IPS-15b (cell line): ENCODE data around the gene NFIX.
A peak's percentile ranks its signal among the peaks of the same experiment; 100 is the strongest.
"Not testable (repeated sequence)": the region's sequence is repeated elsewhere in the genome, so short reads cannot be mapped to it uniquely, and the experiment has no call there.

Source experiments
- H3K27me3 ChIP-seq: one replicate; pipeline ENCODE4 v1.6.1; 2013; ENCODE audit warnings: low read length; ENCODE audit not compliant: control insufficient read depth, insufficient read depth
- H3K36me3 ChIP-seq: one replicate; pipeline ENCODE4 v1.6.1; 2013; ENCODE audit warnings: low read length; ENCODE audit not compliant: control insufficient read depth, insufficient read depth
- H3K4me1 ChIP-seq: one replicate; pipeline ENCODE4 v1.6.1; 2013; ENCODE audit warnings: mild to moderate bottlenecking, low read length; ENCODE audit not compliant: control insufficient read depth, insufficient read depth
- H3K4me3 ChIP-seq: one replicate; pipeline ENCODE4 v1.5.1; 2013; ENCODE audit warnings: low read depth, low read length
- H3K9ac ChIP-seq: one replicate; pipeline ENCODE4 v1.6.1; 2013; ENCODE audit warnings: low read depth, mild to moderate bottlenecking, low read length
- H3K9me3 ChIP-seq: one replicate; pipeline ENCODE4 v1.6.1; 2013; ENCODE audit warnings: mild to moderate bottlenecking, low read length; ENCODE audit not compliant: control insufficient read depth, insufficient read depth

NFIX gene

DNA sequence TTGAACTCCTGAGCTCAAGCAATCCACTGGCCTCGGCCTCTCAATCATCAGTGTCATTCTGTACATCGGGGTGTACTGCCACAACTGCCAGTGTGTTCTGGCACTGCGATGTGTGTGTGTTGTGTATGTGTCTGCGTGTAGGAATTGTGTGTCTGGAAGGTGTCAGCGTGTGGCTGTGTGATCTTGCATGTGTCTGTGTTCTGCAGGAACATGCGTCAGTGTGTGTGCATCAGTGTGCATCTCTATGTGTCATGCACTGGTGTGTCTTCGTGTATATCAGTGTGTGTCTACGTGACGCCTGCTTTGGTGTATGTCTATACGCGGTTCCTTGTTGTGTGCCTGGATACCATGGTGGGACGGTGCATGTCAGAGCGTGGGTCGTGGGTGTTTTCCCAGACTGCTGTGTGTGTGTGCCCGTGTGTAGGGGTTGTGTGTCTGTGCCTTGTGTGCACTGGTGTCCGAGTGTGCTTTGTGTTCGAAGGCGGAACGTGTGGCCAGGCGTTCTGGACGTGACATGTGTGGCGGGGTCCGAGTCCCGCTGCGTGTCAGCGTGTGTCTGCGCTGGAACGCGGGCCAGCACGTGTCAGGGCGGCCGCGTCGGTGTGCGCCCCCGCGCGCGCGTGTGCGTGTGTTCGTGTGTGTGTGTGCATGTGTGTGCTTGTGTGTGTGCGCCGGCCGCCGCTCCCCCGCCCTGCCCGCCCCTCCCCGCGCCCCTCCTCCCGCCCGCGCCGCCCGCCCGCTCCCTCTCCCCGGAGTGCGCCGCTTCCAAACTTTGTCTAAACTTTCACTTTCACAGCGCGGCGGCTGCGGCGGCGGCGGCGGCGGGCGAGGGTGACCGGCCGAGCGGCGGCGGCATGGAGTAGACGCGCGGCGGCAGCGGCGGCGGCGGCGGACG, at the start of gene NFIX:
Gene NFIX, plus strand, starts transcription at position 775 of the 895 bp plus-strand sequence. CDS start 363 bp downstream, outside the sequence.
- Histone ChIP-seq H3K4me3 (peak within 1 kb of the TSS; percentile 50), H3K4me1 (no peaks in the 10 kb centered on the region), H3K27me3 (peaks cover 83% of the 10 kb centered on the region), H3K9ac (no peak within 1 kb of the TSS), H3K9me3 (no peaks in the 10 kb centered on the region), H3K36me3 (no peaks in the 10 kb centered on the region)

DNA sequence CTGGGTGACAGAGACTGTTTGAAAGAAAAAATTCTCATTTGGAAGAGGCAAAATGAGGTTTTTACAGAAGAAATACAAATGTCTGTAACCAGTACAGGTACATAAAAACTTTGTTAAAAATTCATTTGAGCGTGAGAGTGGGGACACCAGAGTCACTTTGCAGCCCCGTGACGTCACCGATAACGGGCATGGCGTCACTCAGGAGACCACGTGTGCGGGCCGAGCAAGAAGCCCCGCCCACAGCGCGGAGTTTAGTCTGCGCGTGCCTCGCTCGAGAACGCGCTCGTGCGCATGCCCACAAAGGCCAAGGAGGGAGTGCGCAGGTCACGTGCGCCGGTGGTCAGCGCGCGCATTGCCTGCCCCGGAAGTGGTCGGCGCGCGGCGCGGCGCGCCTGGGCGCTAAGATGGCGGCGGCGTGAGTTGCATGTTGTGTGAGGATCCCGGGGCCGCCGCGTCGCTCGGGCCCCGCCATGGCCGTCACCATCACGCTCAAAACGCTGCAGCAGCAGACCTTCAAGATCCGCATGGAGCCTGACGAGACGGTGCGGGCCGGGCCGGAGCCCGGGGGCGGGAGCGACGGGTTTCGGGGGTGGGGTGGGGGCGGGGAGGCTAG, 49.7 kb upstream of the NFIX start, which contains the start of gene RAD23A:
Gene RAD23A, plus strand, starts transcription at position 384 of the 613 bp plus-strand sequence. Its CDS starts 87 bp downstream, at position 471.
- peak within 1 kb of the TSS; percentile 91 for H3K4me3 ChIP-seq
- H3K4me1 ChIP-seq: no peaks in the 10 kb centered on the region
- peak within 1 kb of the TSS; percentile 91 for H3K9ac ChIP-seq
- no peaks in the 10 kb centered on the region for H3K9me3 ChIP-seq
- H3K27me3 ChIP-seq: no peaks in the 10 kb centered on the region
- H3K36me3 ChIP-seq: peaks cover 63% of the 10 kb centered on the region

DNA sequence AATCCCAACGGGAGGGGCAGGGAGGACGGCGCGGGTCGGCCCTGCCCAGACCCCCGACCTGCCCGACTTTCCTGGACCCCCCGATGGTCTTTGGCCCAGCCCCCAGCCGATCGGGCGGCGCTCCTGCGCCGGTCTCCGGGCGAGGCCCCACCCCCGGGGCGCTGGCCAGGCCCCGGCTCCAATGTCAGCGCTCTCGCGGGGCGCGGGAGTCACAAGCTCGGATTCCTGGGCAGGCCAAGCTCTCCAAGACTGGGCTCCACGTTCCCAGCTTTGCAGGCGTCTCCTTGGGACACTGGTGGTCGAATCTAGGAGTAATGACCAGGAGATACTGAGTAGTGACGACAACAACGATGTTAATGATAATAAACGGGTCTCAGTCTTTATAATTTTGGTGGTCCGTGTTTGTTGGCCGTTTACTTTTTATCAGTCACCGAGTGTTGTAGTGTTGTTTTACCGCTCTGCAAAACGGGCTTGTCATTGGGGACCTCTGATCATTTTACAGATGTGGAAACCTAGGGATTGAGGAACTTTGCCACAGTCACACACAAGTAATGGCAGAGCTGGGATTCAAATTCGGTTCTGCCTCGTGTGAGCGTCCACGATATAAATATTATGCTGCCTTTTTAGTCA, 49.1 kb upstream of the NFIX start:
- H3K9ac ChIP-seq: peak overlapping the region; percentile 91
- H3K4me3 ChIP-seq: peak overlapping the region; percentile 91
- H3K36me3 ChIP-seq: peaks cover 62% of the 10 kb centered on the region
- no peaks in the 10 kb centered on the region for H3K9me3 ChIP-seq
- H3K4me1 ChIP-seq: no peaks in the 10 kb centered on the region
- H3K27me3 ChIP-seq: no peaks in the 10 kb centered on the region

DNA sequence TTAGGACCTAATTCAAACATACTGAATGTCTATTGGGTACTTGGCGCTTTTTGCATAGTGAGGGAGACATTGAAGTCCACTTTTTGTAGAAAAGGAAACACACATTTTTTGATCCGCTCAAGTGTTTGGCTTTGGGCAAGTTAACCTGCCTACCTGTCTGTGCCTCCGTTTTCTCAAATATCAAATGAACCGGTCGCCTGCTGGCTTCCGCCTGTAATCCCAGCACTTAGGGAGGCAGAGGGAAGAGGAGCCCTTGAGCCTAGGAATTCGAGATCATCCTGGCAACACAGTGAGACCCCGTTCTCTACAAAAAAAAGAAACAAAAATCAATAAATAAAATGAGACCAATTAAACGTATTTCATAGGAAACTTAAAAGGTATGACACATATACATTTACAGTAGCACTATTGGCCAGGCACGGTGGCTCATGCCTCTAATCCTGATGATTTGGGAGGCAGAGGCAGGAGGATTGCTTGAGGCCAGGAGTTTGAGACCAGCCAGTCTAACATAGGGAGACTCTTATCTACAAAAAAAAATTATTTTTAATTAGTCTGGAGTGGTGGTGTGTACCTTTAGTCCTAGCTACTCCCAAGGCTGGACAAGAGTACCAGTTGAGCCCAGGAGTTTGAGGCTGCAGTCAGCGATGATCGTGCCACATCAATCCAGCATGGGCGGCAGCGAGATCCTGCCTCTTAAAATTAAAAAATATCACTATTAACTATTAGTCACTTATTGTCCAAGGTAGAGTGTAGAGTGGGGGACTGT, 48.4 kb upstream of the NFIX start:
- Histone ChIP-seq H3K36me3 (peaks cover 55% of the 10 kb centered on the region), H3K27me3 (no peaks in the 10 kb centered on the region), H3K4me3 (peak overlapping the region; percentile 91), H3K4me1 (no peaks in the 10 kb centered on the region), H3K9ac (peak overlapping the region; percentile 91), H3K9me3 (no peaks in the 10 kb centered on the region)

DNA sequence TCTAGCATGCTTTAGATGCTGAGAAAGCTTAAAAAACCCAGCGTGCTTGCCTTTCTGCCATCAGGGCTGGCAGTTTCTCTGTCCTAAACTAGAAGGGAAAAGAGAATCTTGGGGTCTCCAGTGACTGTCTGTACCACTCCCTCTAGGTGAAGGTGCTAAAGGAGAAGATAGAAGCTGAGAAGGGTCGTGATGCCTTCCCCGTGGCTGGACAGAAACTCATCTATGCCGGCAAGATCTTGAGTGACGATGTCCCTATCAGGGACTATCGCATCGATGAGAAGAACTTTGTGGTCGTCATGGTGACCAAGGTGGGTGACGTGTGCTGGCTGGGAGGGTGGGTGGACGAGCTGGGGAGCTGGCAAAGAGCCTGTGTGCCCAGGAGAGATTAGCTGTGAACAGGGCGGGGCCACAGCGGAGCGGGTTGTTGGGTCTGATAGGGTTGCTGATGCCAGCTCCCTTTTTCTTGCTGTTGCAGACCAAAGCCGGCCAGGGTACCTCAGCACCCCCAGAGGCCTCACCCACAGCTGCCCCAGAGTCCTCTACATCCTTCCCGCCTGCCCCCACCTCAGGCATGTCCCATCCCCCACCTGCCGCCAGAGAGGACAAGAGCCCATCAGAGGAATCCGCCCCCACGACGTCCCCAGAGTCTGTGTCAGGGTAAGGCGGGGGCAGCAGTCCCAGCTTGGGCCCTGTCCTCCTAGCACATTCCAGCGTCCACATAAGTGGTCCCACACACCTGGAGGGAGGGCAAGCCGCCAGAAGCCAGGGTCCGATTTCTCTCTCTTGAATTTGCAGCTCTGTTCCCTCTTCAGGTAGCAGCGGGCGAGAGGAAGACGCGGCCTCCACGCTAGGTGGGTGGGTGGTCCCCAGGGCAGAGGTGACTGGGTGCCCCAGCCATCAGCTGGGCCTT, 47.3 kb upstream of the NFIX start:
- no peaks in the 10 kb centered on the region for H3K4me1 ChIP-seq
- no peak overlapping the region for H3K9ac ChIP-seq
- H3K4me3 ChIP-seq: no peak overlapping the region
- peaks cover 52% of the 10 kb centered on the region for H3K36me3 ChIP-seq
- H3K9me3 ChIP-seq: no peaks in the 10 kb centered on the region
- no peaks in the 10 kb centered on the region for H3K27me3 ChIP-seq

DNA sequence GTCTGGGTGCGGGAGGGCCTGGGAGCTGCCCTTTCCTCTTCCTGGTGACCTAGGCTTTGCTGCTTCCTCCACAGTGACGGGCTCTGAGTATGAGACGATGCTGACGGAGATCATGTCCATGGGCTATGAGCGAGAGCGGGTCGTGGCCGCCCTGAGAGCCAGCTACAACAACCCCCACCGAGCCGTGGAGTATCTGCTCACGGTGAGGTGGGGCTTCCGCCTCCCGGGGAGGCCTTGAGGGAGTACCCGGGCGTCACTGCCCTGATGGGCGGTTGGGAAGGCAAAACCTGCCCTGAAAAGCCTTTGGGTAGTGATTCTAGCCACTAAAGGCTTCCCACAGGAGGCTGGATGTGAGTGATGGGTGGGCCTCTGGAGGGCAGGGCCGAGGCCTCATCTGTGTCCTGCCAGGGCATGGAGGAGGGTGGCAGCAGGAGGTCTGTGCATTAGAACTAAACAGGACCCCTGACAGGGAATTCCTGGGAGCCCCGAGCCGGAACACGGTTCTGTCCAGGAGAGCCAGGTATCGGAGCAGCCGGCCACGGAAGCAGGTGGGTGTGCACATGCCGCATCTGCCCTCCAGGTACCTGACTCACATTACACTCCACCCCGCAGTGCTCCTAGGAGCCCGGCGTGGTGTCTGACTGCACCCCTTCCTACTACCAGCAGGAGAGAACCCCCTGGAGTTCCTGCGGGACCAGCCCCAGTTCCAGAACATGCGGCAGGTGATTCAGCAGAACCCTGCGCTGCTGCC, 46.5 kb upstream of the NFIX start:
- H3K4me1 ChIP-seq: peaks cover under 1% of the 10 kb centered on the region
- H3K4me3 ChIP-seq: no peak overlapping the region
- peaks cover 50% of the 10 kb centered on the region for H3K36me3 ChIP-seq
- no peaks in the 10 kb centered on the region for H3K9me3 ChIP-seq
- no peak overlapping the region for H3K9ac ChIP-seq
- no peaks in the 10 kb centered on the region for H3K27me3 ChIP-seq

DNA sequence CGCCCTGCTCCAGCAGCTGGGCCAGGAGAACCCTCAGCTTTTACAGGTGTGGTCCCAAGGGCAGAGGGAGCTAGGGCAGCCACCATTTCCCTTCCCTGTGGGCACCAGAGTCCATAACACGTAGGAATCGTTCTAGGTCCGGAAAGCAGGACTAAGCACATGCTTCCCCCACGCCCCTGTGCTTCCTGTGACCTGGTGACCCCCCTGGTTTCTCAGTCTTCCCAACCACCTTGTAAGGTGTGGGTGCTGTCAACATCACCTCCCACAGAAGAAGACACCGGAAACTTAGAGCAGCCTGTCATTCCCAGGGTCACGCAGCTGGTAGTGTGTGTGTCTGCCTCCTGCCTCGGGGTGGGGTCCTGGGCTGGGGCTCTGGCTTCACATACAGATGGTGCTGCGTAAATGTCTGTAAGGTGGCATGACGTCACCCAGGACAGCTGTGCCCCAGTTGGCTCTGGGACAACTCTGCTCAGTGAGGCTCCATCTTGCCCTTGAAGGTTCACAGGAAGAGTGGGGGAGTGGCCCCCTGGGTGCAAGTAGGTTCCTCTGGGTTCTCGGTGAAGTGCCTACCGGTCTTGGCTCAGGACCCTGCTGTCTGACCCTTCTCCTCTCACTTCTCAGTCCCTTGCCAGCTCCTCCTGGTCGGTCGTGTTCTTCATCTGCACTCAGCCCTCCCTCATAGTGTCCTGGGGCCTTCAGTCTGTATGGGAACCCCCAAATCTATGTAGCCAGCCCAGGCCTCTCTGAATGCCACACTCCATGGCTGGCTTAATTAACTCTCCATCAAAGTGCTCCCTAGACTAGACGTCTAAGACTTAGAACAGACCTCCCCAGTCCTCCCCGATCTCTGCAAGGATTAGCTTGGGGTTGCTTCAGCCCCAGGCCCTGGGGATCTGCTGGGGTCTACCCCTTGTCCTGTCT, 45.7 kb upstream of the NFIX start:
- Histone ChIP-seq H3K27me3 (no peaks in the 10 kb centered on the region), H3K4me1 (peaks cover 2% of the 10 kb centered on the region), H3K9ac (no peak overlapping the region), H3K36me3 (peaks cover 46% of the 10 kb centered on the region), H3K9me3 (no peaks in the 10 kb centered on the region), H3K4me3 (no peak overlapping the region)

DNA sequence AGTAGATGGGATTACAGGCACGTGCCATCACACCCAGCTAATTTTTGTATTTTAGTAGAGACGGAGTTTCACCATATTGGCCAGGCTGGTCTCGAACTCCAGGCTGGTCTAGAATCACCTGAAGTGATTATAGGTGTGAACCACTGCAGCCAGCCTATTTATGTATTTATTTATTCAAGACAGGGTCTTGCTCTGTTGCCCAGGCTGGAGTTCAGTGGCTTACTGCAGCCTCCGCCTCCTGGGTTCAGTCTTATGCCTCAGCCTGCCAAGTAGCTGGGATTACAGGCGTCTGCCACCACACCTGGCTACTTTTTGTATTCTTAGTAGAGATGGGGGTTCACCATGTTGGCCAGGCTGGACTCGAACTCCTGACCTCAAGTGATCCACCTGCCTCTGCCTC, 43.2 kb upstream of the NFIX start:
- H3K4me1 ChIP-seq, H3K4me3 ChIP-seq, H3K27me3 ChIP-seq, H3K9me3 ChIP-seq, H3K9ac ChIP-seq: not testable (repeated sequence)
- H3K36me3 ChIP-seq: peaks cover 52% of the 10 kb centered on the region

DNA sequence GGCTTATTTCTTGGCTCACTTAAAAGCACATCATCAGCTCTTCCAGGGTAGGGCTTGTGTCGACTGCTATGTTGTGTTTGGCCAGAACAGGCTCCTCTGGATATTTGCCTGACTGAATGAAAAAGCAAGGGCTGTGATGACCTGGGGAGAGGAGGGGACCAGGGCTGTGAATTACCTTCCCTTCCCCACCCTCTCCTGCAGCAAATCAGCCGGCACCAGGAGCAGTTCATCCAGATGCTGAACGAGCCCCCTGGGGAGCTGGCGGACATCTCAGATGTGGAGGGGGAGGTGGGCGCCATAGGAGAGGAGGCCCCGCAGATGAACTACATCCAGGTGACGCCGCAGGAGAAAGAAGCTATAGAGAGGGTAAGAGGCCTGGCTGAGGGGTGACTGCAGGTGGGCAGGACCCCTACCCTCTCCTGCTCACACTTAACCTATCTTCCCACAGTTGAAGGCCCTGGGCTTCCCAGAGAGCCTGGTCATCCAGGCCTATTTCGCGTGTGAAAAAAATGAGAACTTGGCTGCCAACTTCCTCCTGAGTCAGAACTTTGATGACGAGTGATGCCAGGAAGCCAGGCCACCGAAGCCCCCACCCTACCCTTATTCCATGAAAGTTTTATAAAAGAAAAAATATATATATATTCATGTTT, 42.7 kb upstream of the NFIX start:
- no peak overlapping the region for H3K4me3 ChIP-seq
- no peaks in the 10 kb centered on the region for H3K9me3 ChIP-seq
- H3K9ac ChIP-seq: no peak overlapping the region
- no peaks in the 10 kb centered on the region for H3K27me3 ChIP-seq
- H3K36me3 ChIP-seq: peaks cover 50% of the 10 kb centered on the region
- H3K4me1 ChIP-seq: peaks cover 3% of the 10 kb centered on the region
